Lung (tissue), 12 donors: ENCODE results near the gene KCNIP2. TPM values are rescaled to one million over a fixed set of nuclear protein-coding genes. Genes with fewer than 3 reads are reported as not detected.

Source experiments
- ATAC-seq: fragments of 200-7000 bp; cut with Tn5 transposase; one replicate; pipeline ENCODE4 v1.9.1; 2020; ENCODE audit warnings: moderate number of reproducible peaks; ENCODE audit not compliant: insufficient read depth, low FRiP score
- DNase-seq, 3 donors: peaks; one replicate each; pipeline ENCODE4 v3.0.0-alpha.2; 2013 to 2017
- H3K27ac ChIP-seq, 2 donors: one replicate each; pipeline ENCODE4 v1.5.1; 2013; ENCODE audit warnings: mild to moderate bottlenecking in 2 of 2, moderate library complexity in 2 of 2, control low read depth in 1 of 2, inconsistent platforms in 1 of 2, low read depth in 1 of 2, low read length in 1 of 2
- H3K27me3 ChIP-seq, 3 donors: one replicate each; pipeline ENCODE4 v1.5.1; 2013; ENCODE audit warnings: low read length in 2 of 3; ENCODE audit not compliant: control insufficient read depth in 3 of 3, insufficient read depth in 3 of 3
- H3K36me3 ChIP-seq, 4 donors: one replicate each; pipeline ENCODE4 v1.5.1; 2013; ENCODE audit warnings: low read length in 4 of 4, mild to moderate bottlenecking in 1 of 4, moderate library complexity in 1 of 4; ENCODE audit not compliant: control insufficient read depth in 4 of 4, insufficient read depth in 4 of 4
- H3K4me1 ChIP-seq, 5 donors: one replicate each; pipeline ENCODE4 v1.5.1; 2013; ENCODE audit warnings: low read length in 5 of 5, mild to moderate bottlenecking in 2 of 5, moderate library complexity in 1 of 5; ENCODE audit not compliant: control insufficient read depth in 5 of 5, insufficient read depth in 5 of 5
- H3K4me3 ChIP-seq: one replicate; pipeline ENCODE4 v1.5.1; 2013; ENCODE audit warnings: mild to moderate bottlenecking, control low read depth, moderate library complexity
- H3K9ac ChIP-seq, 2 donors: one replicate each; pipeline ENCODE4 v1.5.1; 2013; ENCODE audit warnings: low read length in 2 of 2, control low read depth in 1 of 2; ENCODE audit not compliant: insufficient read depth in 1 of 2
- H3K9me3 ChIP-seq, 4 donors: one replicate each; pipeline ENCODE4 v1.5.1; 2013; ENCODE audit warnings: low read length in 3 of 4, mild to moderate bottlenecking in 1 of 4, moderate library complexity in 1 of 4; ENCODE audit not compliant: control insufficient read depth in 4 of 4, insufficient read depth in 3 of 4
- WGBS, 2 donors: extraction: QIAGEN DNeasy Blood & Tissue Kit; methylation state at CpG; one replicate each; pipeline ENCODE4 v1.1.7; 2013; 5-methylcytosine and 5-hydroxymethylcytosine counted together
- polyA plus RNA-seq, 2 donors: library from polyadenylated mRNA; stranded (reverse); fragments of 200-250 nt; gene quantifications; one replicate each; pipeline ENCODE4 v1.2.1, GENCODE V29; 2013
- total RNA-seq, 2 donors: library from RNA; depleted of rRNA in 1 of 2; stranded (reverse); fragments of >200 nt in 1 of 2; gene quantifications; one replicate each; pipeline ENCODE4 v1.2.1, GENCODE V29; 2014 to 2021
- TF ChIP-seq, protein P1 (sequence below): IDR thresholded peaks from 2 replicates; pipeline ENCODE4 v1.5.1; 2012; ENCODE audit warnings: mild to moderate bottlenecking; ENCODE audit errors: control extremely low read depth, extremely low read depth
- donor health status: control.
- donor health status: control.
- donor health status: Bipolar disorder and iron deficiency.
- donor health status: healthy.
- donor health status: DM: yes; HTN: yes; CAD: no.

Gene KCNIP2
- total and polyA plus RNA-seq, 4 donors = 0.37 to 3.1 (median 2.1) TPM

DNA sequence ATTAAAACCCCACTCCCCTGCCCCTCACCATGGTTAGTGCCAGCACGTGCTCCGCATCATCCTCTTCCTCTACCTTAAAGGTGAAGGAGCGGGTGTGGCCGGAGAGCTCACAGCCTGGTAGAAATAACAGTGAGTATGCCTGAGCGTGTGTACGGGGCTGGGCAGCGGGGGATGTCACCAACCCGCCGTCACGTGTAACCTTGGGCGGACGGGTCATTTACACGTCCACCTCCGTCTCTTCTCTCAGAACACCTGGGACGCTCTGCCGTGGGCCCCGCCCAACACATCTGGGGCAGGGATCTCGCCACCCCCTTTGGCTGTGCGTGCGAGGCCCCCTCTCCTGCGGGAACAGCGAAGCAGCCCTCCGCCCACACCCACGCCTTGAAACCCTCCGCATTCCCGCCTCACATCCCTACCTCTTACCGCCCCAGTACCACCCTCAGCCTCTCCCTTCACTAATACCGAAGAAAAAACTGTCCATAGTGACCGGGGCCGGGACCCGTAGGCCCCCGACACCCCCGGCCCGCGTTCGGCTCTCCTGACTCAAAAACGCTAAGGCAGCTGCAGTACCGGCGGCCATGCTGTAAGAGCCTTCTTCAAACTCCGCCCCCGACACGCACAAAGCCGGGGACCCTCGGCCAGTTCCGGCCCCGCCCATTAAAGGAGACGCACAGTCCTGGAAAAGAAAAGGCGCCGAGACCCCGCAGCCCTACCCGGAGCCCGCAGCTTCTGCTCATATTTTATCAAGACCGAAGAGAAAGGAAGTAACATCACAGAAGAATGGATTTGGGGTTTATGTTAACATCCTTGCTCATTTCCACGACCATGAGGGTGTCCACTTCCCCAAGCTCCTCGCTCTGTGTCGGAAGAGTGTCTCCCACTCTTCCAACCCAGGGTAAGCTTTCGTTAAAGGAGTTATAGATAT, 60.5 kb downstream of the KCNIP2 start, which contains the start of gene NPM3:
NPM3 (minus strand) TSS at position 636 of the 925 bp plus-strand sequence; CDS start at position 580, 56 bp downstream.
- Histone ChIP-seq H3K4me3 (peak within 1 kb of the TSS; percentile 76), H3K4me1 (peaks cover 3 to 35% (median 18%) of the 10 kb centered on the region in 5 donors), H3K9me3 (no peaks in the 10 kb centered on the region), H3K36me3 (peaks cover 13 to 31% (median 21%) of the 10 kb centered on the region in 4 donors), H3K27me3 (peaks cover 0 to 25% (median 17%) of the 10 kb centered on the region in 3 donors), H3K9ac (peak within 1 kb of the TSS; percentile 34 to 38), H3K27ac (peak within 1 kb of the TSS; percentile 25 to 39)
- WGBS, 2 donors = 1 to 2% methylated on average over 57 of the region's 57 CpGs
- DNase-seq = peak; percentile 89 to 92 (median 91)
- TF ChIP-seq, protein P1, sequence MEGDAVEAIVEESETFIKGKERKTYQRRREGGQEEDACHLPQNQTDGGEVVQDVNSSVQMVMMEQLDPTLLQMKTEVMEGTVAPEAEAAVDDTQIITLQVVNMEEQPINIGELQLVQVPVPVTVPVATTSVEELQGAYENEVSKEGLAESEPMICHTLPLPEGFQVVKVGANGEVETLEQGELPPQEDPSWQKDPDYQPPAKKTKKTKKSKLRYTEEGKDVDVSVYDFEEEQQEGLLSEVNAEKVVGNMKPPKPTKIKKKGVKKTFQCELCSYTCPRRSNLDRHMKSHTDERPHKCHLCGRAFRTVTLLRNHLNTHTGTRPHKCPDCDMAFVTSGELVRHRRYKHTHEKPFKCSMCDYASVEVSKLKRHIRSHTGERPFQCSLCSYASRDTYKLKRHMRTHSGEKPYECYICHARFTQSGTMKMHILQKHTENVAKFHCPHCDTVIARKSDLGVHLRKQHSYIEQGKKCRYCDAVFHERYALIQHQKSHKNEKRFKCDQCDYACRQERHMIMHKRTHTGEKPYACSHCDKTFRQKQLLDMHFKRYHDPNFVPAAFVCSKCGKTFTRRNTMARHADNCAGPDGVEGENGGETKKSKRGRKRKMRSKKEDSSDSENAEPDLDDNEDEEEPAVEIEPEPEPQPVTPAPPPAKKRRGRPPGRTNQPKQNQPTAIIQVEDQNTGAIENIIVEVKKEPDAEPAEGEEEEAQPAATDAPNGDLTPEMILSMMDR = no peak
- ATAC-seq = peak; percentile 36

DNA sequence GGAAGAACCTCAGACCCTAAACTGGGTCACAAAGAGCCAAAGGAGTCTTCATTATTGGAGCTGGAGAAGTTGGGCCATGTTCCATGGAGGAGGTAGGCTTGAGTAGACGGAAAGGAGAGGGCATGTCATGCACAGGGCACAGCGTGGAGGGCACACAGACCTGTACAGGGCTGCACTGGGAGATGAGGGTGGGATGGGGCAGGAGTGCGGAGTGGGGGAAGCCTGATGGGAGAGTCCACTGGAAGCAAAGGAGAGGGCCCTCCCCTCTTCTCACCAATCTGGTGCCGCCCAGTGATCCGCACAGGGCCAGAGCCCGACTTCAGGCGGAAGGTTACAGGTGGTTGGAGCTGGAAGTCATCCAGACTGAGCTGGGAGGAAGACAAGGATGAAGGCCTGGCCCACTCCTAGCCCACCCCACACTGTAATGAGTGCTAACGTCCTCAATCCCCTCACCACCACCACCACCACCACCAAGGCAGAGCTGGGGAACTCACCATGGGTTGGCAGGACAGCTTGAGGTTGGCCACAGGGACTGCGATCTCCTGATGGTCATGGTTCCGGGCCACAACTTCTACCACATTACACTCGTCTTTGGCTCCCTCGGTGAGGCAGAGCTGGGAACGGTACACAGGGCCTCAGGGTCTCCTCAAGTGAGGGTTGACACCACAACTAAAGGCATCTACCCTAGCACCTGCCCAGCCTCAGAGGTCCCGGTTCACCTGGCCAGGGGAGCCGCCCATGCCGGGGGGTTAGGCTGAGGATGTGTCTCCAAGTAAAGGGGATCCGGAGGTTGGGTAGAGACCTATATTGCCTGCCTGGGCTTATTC, 61.4 kb downstream of the KCNIP2 start:
- DNase-seq = no peak

DNA sequence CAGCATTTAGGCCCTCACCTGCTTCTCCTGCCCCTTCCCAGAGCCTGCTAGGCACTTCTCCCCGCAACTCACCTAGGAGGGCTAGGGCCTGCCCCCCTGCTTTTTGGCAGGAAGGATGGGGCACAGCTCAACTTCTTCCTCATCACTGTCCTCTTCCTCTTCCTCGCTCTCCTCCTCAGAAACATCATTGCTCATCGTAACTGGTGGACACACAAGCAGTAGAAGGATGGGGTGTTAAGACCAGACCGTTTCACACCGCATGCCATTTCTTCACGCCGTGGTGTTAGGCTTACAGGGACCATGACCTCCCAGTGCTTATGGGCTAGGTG, 62.0 kb downstream of the KCNIP2 start:
- H3K9ac ChIP-seq = no peak overlapping the region
- no peak for ATAC-seq
- no peak overlapping the region for H3K27ac ChIP-seq
- DNase-seq = no peak
- H3K36me3 ChIP-seq = peaks cover 9 to 23% (median 15%) of the 10 kb centered on the region in 4 donors
- no peak overlapping the region for H3K4me3 ChIP-seq
- 76 to 81% methylated on average over 7 of the region's 7 CpGs for WGBS, 2 donors
- peaks cover 0 to 40% (median 31%) of the 10 kb centered on the region in 3 donors for H3K27me3 ChIP-seq
- TF ChIP-seq, protein P1 = no peak
- peaks cover 3 to 35% (median 18%) of the 10 kb centered on the region in 5 donors for H3K4me1 ChIP-seq
- H3K9me3 ChIP-seq = no peaks in the 10 kb centered on the region

More for the DNA sequence above, 61.4 kb downstream of the KCNIP2 start:
- TF ChIP-seq, protein P1 = no peak
- ATAC-seq = no peak
- no peak overlapping the region for H3K9ac ChIP-seq
- WGBS, 2 donors = 62 to 69% methylated on average over 17 of the region's 17 CpGs
- H3K4me3 ChIP-seq = peak overlapping the region; percentile 76
- H3K27me3 ChIP-seq = peaks cover 0 to 34% (median 26%) of the 10 kb centered on the region in 3 donors
- H3K27ac ChIP-seq = no peak overlapping the region
- peaks cover 11 to 25% (median 18%) of the 10 kb centered on the region in 4 donors for H3K36me3 ChIP-seq
- peaks cover 3 to 35% (median 18%) of the 10 kb centered on the region in 5 donors for H3K4me1 ChIP-seq
- no peaks in the 10 kb centered on the region for H3K9me3 ChIP-seq
